Right forelimb (tissue), 1 donor: ENCODE data around the gene EPHX1.
"Not testable (repeated sequence)": the region's sequence is repeated elsewhere in the genome, so short reads cannot be mapped to it uniquely, and the experiment has no call there.

Experiments used
- DNase-seq: peaks from one replicate; pipeline ENCODE4 v3.0.0-alpha.2; 2018

EPHX1 gene

GRCh38 chr1:225817611-225818061, 7.7 kb downstream of the EPHX1 start:
- no peak for DNase-seq

GRCh38 chr1:225818229-225818628, 8.3 kb downstream of the EPHX1 start:
- no peak for DNase-seq

DNA sequence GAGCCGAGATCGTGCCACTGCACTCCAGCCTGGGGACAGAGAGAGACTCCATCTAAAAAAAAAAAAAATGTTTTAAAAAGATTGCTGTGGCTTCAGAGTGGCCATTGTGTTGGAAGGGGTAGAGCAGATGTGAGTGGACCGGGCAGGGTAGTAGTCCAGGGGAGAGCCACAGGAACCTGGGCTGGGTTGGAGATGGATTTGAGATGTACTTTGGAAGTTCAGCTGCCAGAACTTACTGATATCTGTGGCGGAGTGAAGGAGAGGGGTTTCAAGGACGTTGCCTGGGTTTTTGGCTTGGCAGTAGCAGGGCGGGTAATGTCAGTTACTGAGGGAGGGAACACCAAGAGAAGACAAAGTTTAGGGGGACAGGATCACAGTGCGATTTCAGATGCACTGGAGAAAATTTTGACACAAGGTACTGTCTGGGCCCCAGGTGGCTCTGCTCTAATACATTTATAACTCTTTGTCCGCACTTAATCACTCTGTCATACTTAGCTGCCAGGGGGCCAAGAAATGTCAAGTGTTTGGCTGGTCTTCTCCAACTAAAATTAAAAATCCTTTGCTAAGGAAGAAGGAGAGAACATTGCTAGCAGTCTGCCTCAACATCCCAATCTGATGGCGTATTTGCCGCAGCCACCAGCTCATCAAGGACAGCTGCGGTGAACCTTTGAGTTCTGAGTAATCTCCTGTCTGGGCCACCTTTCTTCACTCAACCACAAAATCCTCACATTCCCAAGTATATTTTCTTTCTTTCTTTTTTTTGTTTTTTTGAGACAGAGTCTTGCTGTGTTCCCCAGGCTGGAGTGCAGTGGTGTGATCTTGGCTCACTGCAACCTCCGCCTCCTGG, 9.6 kb downstream of the EPHX1 start:
- DNase-seq, result no peak

- DNase-seq, result no peak
Measured at GRCh38 chr1:225820522-225821120, 10.7 kb downstream of the EPHX1 start.

GRCh38 chr1:225822655-225823403, 12.9 kb downstream of the EPHX1 start:
- no peak for DNase-seq

DNA sequence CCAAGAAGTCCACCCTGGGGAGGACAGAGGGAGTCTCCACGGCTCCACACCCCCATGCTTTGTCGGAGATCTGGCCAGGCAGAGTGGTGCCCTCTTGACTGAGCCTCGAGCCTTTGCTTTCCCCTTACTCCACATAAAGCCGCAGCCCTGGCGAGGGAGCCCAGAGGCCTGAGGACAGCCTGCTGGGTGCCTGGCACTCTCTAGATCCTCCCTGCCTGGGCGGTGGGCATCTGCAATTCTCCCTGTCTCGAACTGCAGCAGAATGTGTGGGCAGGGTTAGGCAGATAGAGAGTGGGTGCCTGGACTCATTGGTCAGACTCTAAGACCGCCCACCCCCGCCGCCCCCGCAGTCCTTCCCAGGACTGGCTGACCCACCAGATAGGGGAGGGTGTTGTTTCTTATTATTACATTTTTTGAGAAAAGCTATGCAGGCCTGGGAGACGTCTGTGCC, 13.9 kb downstream of the EPHX1 start:
- DNase-seq, result no peak

- no peak for DNase-seq
Measured at GRCh38 chr1:225824533-225824941, 14.6 kb downstream of the EPHX1 start.

GRCh38 chr1:225825078-225825477, 15.2 kb downstream of the EPHX1 start:
- no peak for DNase-seq

GRCh38 chr1:225825607-225826007, 15.7 kb downstream of the EPHX1 start:
- DNase-seq, result no peak

- no peak for DNase-seq
Measured at GRCh38 chr1:225827076-225827475, 17.2 kb downstream of the EPHX1 start.

- DNase-seq, result peak; percentile 23
Measured at GRCh38 chr1:225828706-225829345, 18.9 kb downstream of the EPHX1 start.

- peak; percentile 13 for DNase-seq
Measured at GRCh38 chr1:225830841-225831240, 20.9 kb downstream of the EPHX1 start.

DNA sequence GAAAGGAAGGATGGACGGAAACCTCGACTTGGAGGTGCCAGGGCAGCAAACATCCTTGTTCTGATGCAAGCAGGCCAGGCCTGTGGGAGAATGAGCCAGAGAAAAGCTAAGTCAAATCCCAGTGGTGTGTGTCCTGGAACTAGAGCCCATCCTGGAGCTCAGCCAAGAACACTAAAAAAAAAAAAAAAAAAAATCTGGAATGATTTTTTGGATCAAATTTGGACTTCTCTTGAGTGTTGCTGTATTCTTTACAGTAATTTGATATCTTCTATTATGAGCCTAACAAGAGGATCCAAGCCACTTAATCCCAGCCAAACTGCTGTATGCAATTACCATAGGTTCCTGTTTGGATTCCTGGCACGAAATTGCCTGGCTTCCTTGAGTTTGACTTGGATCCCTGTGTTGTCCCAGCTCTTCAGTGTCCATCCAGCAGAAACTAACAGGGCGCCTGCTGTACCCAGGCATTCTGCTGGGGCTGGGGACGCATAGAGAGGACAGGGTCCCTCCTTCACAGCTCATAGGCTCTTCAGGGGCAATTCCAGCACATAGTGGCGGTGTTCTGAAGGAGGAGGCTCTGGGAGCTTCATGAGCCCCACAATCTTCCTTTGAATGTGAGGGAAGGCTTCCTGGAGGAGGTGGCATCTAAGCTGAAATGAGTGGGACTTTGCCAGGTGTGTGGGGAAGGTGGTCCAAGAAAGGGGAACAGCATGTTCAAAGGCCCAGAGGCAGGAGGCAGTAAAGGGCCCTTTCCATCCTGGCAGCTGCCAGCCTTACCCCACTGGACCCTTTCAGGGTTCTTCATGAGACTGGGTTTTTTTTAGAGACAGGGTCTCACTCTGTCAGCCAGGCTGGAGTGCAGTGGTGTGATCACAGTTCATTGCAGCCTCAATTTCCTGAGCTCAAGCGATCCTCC, 24.7 kb downstream of the EPHX1 start:
- peak; percentile 79 for DNase-seq

DNA sequence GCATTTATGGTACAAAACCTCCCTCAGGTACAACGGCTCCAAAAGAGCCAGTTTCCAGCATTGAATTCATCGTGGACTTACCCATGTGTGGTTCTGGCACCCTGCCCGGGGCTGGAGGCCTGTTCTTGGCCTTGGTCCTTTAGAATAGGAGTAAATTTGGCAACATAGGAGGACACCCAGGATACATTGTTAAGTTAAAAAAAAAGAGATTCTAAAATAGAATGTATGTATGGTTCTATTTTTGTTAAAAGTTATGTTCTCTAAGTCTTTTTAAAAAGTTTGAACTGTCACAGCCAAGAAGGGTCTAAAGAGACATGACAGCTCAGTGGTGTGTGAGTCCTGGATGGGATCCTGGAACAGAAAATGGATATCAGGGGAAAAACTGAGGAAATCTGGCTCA, 25.9 kb downstream of the EPHX1 start:
- DNase-seq, result peak; percentile 68

- not testable (repeated sequence) for DNase-seq
Measured at GRCh38 chr1:225836296-225836695, 26.4 kb downstream of the EPHX1 start.

DNA sequence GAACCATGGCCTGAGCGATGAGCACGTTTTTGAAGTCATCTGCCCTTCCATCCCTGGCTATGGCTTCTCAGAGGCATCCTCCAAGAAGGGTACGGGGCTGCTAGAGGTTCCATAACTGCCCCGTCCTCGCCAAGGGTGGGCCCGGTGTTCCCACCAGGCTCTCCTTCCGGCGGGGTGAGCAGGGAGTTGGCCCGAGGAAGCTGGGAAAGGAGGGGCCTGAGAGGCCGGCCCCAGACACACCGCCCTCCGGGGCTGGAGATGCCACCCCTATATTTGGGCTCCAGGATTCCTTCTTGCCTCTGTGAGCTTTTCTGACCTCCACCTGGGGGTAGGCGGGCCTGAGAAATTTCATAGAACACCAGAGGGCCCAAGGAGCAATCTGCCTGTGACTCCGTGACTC, 28.9 kb downstream of the EPHX1 start:
- DNase-seq, result no peak

DNA sequence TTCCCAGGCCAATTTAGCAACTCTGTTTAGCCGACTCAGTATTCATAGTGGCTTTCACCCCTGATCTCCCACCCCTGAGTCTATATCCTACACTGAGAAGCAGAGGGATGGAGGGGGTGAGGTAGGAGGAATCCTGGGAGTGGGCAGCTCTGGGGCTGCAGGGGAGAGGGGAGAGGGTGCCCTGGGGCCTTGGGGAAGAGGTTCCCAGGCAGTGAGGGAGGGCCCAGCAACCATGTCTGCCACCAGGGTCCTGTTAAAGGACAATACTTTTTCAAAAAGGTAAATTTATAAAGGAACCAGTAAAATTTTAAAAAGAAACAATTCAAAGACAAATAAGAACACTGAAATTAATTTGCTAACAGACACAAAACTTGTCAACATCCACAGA, 30.3 kb downstream of the EPHX1 start:
- no peak for DNase-seq

- no peak for DNase-seq
Measured at GRCh38 chr1:225840713-225841112, 30.8 kb downstream of the EPHX1 start.

DNA sequence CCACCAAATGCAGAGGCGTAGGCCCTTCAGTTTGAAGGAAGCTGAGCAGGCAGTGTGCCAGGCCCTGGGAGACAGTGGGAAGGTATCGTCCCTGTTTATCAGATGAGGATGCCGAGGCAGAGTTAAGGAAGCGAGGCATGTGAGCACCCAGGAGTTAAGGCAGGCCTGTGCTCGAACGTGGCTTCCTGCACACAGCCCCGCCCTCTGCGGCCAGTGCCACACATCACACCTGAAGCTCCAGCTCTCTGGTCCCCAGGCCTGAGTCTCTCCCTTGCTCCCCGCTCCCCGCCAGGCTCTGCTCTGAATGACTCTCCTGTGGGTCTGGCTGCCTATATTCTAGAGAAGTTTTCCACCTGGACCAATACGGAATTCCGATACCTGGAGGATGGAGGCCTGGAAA, 32.1 kb downstream of the EPHX1 start:
- no peak for DNase-seq

DNA sequence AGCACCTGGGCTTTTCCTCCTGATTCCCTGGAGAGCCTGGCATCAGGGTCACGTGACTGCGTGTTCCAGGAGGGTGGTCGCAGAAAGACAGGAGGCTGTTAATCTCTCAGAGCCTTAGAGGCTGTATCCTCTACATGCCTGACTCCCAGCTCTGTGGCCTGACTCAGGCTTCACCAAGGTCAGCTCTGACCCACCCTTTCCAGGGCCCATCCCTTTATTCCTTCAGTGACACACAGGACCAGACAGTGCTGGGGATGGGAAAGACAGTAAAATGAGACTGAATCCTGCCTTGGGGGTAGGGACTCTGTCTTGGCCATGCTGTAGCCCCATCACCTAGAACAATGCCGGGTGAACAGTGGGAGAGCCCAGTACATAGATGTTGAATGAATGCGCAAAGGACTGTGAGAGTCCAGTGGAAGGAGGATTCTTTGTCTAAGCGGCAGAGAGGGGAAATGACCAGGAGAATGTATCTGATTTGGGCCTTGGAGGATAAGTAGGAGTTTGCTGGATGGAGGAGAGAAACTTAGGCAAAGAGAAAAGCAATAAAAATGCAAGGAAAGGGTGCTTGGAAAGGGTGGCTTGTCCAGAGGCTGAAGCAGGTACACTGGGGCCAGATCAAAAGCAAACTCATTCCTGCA, 33.0 kb downstream of the EPHX1 start:
- no peak for DNase-seq

DNA sequence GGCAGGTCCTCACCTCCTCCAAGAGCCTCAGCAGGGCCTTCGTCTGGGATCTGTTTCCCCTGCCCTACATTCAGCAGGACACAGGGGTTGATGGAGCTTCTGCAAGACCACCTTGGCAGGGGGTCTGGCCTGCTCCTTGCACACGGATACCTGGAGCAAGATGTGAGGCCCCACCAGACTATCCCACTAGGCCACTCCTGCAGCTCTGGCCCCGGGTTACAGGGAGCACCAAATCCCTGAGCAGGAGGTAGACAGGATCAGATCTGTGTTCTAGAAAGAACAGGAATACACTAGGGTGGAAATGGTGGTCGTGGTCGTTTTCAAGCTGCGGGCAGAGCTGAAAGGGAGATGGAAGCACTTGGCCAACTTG, 33.5 kb downstream of the EPHX1 start:
- DNase-seq, result no peak
